Suprapubic skin (tissue), 4 donors: Measurements from ENCODE around the gene MTHFD2. TPM values are rescaled to one million over a fixed set of nuclear protein-coding genes. Genes with fewer than 3 reads are reported as not detected.

Source experiments
- DNase-seq, 2 donors: peaks; one replicate each; pipeline ENCODE4 v3.0.0-alpha.2; 2019; ENCODE audit warnings: low spot score in 2 of 2
- H3K27ac ChIP-seq: fragments of 200-600 bp; sonication (generic); one replicate; pipeline ENCODE4 v1.5.1; 2019
- H3K27me3 ChIP-seq: fragments of 200-600 bp; sonication (generic); one replicate; pipeline ENCODE4 v1.5.1; 2019
- H3K36me3 ChIP-seq: fragments of 200-600 bp; sonication (generic); one replicate; pipeline ENCODE4 v1.5.1; 2019
- H3K4me1 ChIP-seq: fragments of 200-600 bp; sonication (generic); one replicate; pipeline ENCODE4 v1.5.1; 2019
- H3K4me3 ChIP-seq: fragments of 200-600 bp; sonication (generic); one replicate; pipeline ENCODE4 v1.5.1; 2019; ENCODE audit warnings: mild to moderate bottlenecking
- H3K9me3 ChIP-seq: fragments of 200-600 bp; sonication (generic); one replicate; pipeline ENCODE4 v1.5.1; 2019
- CTCF ChIP-seq, 2 donors: fragments of 200-600 bp in 1 of 2; fragments of 450-650 bp in 1 of 2; sonication (generic) in 1 of 2; IDR thresholded peaks; one replicate each; pipeline ENCODE4 v1.5.1; 2016 to 2019; ENCODE audit warnings: antibody characterized with exemption in 2 of 2, mild to moderate bottlenecking in 1 of 2, moderate library complexity in 1 of 2
- EP300 ChIP-seq: sonication (generic); formaldehyde crosslinking; IDR thresholded peaks from one replicate; pipeline ENCODE4 v1.6.1; 2017; ENCODE audit warnings: antibody characterized with exemption
- POLR2A ChIP-seq, 2 donors: fragments of 450-650 bp; IDR thresholded peaks; one replicate each; pipeline ENCODE4 v1.6.1; 2017; ENCODE audit warnings: antibody characterized with exemption in 2 of 2, mild to moderate bottlenecking in 2 of 2, moderate library complexity in 2 of 2
- POLR2AphosphoS5 ChIP-seq, 3 donors: sonication (generic); formaldehyde crosslinking; IDR thresholded peaks; one replicate each; pipeline ENCODE4 v1.6.1; 2017; ENCODE audit warnings: antibody characterized with exemption in 3 of 3
- WGBS: methylation state at CpG from one replicate; pipeline ENCODE4 v1.1.5; 2018; 5-methylcytosine and 5-hydroxymethylcytosine counted together
- total RNA-seq, 4 donors: library from RNA; depleted of rRNA; stranded (reverse); fragments of >200 nt; gene quantifications; one replicate each; pipeline ENCODE4 v1.1.0, GENCODE V29; 2016

Gene MTHFD2
- total RNA-seq, 4 donors from 2014 or later = 15.5 to 28.1 (median 17.5) TPM

- WGBS = 39% methylated on average over 6 of the region's 6 CpGs
These were observed 10.3 kb upstream of the MTHFD2 start for GRCh38 chr2:74188018-74188601.

GRCh38 chr2:74188696-74189095, 9.7 kb upstream of the MTHFD2 start:
- TF ChIP-seq POLR2AphosphoS5 (IDR thresholded peaks at IDR 0.05) (no peak), EP300 (no peak), POLR2A (IDR thresholded peaks at IDR 0.05) (no peak), CTCF (IDR thresholded peaks at IDR 0.05) (no peak)
- peaks cover 5% of the 10 kb centered on the region for H3K4me1 ChIP-seq
- no peak overlapping the region for H3K27ac ChIP-seq

More at GRCh38 chr2:74188018-74188601, 10.3 kb upstream of the MTHFD2 start:
- TF ChIP-seq CTCF (IDR thresholded peaks at IDR 0.05) = no peak
- peak in 1 of 3 donors; percentile 73 for TF ChIP-seq POLR2AphosphoS5 (IDR thresholded peaks at IDR 0.05)
- H3K36me3 ChIP-seq = no peaks in the 10 kb centered on the region
- H3K27me3 ChIP-seq = no peaks in the 10 kb centered on the region
- peak overlapping the region; percentile 72 for H3K27ac ChIP-seq
- DNase-seq = no peak
- no peaks in the 10 kb centered on the region for H3K9me3 ChIP-seq
- H3K4me3 ChIP-seq = no peak overlapping the region
- H3K4me1 ChIP-seq = peaks cover 5% of the 10 kb centered on the region

GRCh38 chr2:74191596-74192380, 6.6 kb upstream of the MTHFD2 start:
- Histone ChIP-seq H3K36me3 (no peaks in the 10 kb centered on the region), H3K4me3 (no peak overlapping the region), H3K9me3 (no peaks in the 10 kb centered on the region), H3K27ac (no peak overlapping the region), H3K27me3 (no peaks in the 10 kb centered on the region), H3K4me1 (peaks cover 5% of the 10 kb centered on the region)
- DNase-seq = no peak
- TF ChIP-seq CTCF (IDR thresholded peaks at IDR 0.05) (no peak), POLR2AphosphoS5 (IDR thresholded peaks at IDR 0.05) (no peak), EP300 (no peak), POLR2A (IDR thresholded peaks at IDR 0.05) (no peak)
- WGBS = 80% methylated on average over 6 of the region's 6 CpGs

More at GRCh38 chr2:74188696-74189095, 9.7 kb upstream of the MTHFD2 start:
- no peak for DNase-seq
- Histone ChIP-seq H3K9me3 (no peaks in the 10 kb centered on the region), H3K36me3 (no peaks in the 10 kb centered on the region), H3K27me3 (no peaks in the 10 kb centered on the region), H3K4me3 (no peak overlapping the region)
- WGBS = 57% methylated on average over 3 of the region's 3 CpGs

- TF ChIP-seq POLR2AphosphoS5 (IDR thresholded peaks at IDR 0.05) = no peak
- TF ChIP-seq POLR2A (IDR thresholded peaks at IDR 0.05) = no peak
- no peak for DNase-seq
- H3K36me3 ChIP-seq = no peaks in the 10 kb centered on the region
- H3K4me1 ChIP-seq = peaks cover 18% of the 10 kb centered on the region
- no peaks in the 10 kb centered on the region for H3K27me3 ChIP-seq
- H3K9me3 ChIP-seq = no peaks in the 10 kb centered on the region
- no peak overlapping the region for H3K4me3 ChIP-seq
- WGBS = 97% methylated on average over 1 of the region's 1 CpG
- no peak overlapping the region for H3K27ac ChIP-seq
These were observed 3.6 kb upstream of the MTHFD2 start for GRCh38 chr2:74194799-74195198.

- no peaks in the 10 kb centered on the region for H3K27me3 ChIP-seq
- H3K4me3 ChIP-seq = no peak overlapping the region
- peaks cover 29% of the 10 kb centered on the region for H3K4me1 ChIP-seq
- H3K36me3 ChIP-seq = no peaks in the 10 kb centered on the region
- no peaks in the 10 kb centered on the region for H3K9me3 ChIP-seq
- no peak overlapping the region for H3K27ac ChIP-seq
- TF ChIP-seq EP300 (no peak), POLR2A (IDR thresholded peaks at IDR 0.05) (no peak), CTCF (IDR thresholded peaks at IDR 0.05) (no peak), POLR2AphosphoS5 (IDR thresholded peaks at IDR 0.05) (no peak)
- WGBS = 45% methylated on average over 4 of the region's 4 CpGs
- no peak for DNase-seq
These were observed 1.4 kb upstream of the MTHFD2 start for GRCh38 chr2:74197049-74197448.
